Upper lobe of left lung (tissue), 6 donors: ENCODE results near the gene ATP6V1G3. TPM values are rescaled to one million over a fixed set of nuclear protein-coding genes. Genes with fewer than 3 reads are reported as not detected.

ENCODE experiments used
- ATAC-seq, 2 donors: fragments of 200-7000 bp; cut with Tn5 transposase; one replicate each; pipeline ENCODE4 v1.9.1; 2022; ENCODE audit warnings: mild to moderate bottlenecking in 2 of 2, moderate library complexity in 2 of 2; ENCODE audit not compliant: low FRiP score in 2 of 2
- DNase-seq, 2 donors: peaks; one replicate each; pipeline ENCODE4 v3.0.0-alpha.2; 2019 to 2020
- H3K27ac ChIP-seq, 4 donors: fragments of 200-600 bp; sonication (generic); one replicate each; pipeline ENCODE4 v1.5.1; 2016 to 2019
- H3K27me3 ChIP-seq, 4 donors: fragments of 200-600 bp; sonication (generic); one replicate each; pipeline ENCODE4 v1.5.1; 2017 to 2019
- H3K36me3 ChIP-seq, 4 donors: fragments of 200-600 bp; sonication (generic); one replicate each; pipeline ENCODE4 v1.5.1; 2016 to 2019
- H3K4me1 ChIP-seq, 4 donors: fragments of 200-600 bp; sonication (generic); one replicate each; pipeline ENCODE4 v1.5.1; 2018 to 2019
- H3K4me3 ChIP-seq, 4 donors: fragments of 200-600 bp; sonication (generic); one replicate each; pipeline ENCODE4 v1.5.1; 2017 to 2019; ENCODE audit warnings: mild to moderate bottlenecking in 2 of 4, moderate library complexity in 1 of 4
- H3K9me3 ChIP-seq, 4 donors: fragments of 200-600 bp; sonication (generic); one replicate each; pipeline ENCODE4 v1.5.1; 2018 to 2019
- CTCF ChIP-seq, 6 experiments: fragments of 450-650 bp in 4 of 6; fragments of 200-600 bp in 2 of 6; sonication (generic) in 2 of 6; IDR thresholded peaks; one replicate each; pipeline ENCODE4 v1.5.1; 2016 to 2019; ENCODE audit warnings: antibody characterized with exemption in 6 of 6
- EP300 ChIP-seq, 4 donors: sonication (generic); formaldehyde crosslinking; IDR thresholded peaks; one replicate each; pipeline ENCODE4 v1.5.1; 2017; ENCODE audit warnings: antibody characterized with exemption in 4 of 4, control low read depth in 2 of 4
- POLR2A ChIP-seq, 4 donors: fragments of 450-650 bp; IDR thresholded peaks; one replicate each; pipeline ENCODE4 v1.5.1; 2016 to 2017; ENCODE audit warnings: antibody characterized with exemption in 4 of 4, mild to moderate bottlenecking in 2 of 4
- POLR2AphosphoS5 ChIP-seq, 2 donors: sonication (generic); formaldehyde crosslinking; IDR thresholded peaks; one replicate each; pipeline ENCODE4 v1.5.1; 2017; ENCODE audit warnings: antibody characterized with exemption in 2 of 2
- WGBS, 2 donors: methylation state at CpG; one replicate each; pipeline ENCODE4 v1.1.5; 2017 to 2018; 5-methylcytosine and 5-hydroxymethylcytosine counted together
- total RNA-seq, 6 donors: library from RNA; depleted of rRNA in 4 of 6; stranded (reverse); fragments of >200 nt in 4 of 6; gene quantifications; one replicate each; pipeline versions ENCODE4 v1.1.0 to v1.2.1, GENCODE V29; 2016 to 2021
- donor health status: DM: no; HTN: no; CAD: no; lungs with moderate emphysema.
- donor health status: DM: no; HTN: yes; CAD: no; lungs with severe emphysema.

Gene ATP6V1G3
- total RNA-seq, 6 donors from 2014 or later, result not detected

- TF ChIP-seq EP300 (IDR thresholded peaks at IDR 0.05), result no peak
- TF ChIP-seq CTCF (IDR thresholded peaks at IDR 0.05), result no peak
- TF ChIP-seq POLR2A (IDR thresholded peaks at IDR 0.05), result no peak
- TF ChIP-seq POLR2AphosphoS5 (IDR thresholded peaks at IDR 0.05), result no peak
- Histone ChIP-seq H3K4me1 (no peaks in the 10 kb centered on the region), H3K9me3 (no peaks in the 10 kb centered on the region), H3K4me3 (no peak overlapping the region), H3K27ac (no peak overlapping the region), H3K36me3 (no peaks in the 10 kb centered on the region), H3K27me3 (no peaks in the 10 kb centered on the region)
- ATAC-seq (no peak), DNase-seq (no peak)
- 52 to 69% methylated on average over 1 of the region's 1 CpG for WGBS, 2 donors
These were observed 3.8 kb upstream of the ATP6V1G3 start for GRCh38 chr1:198544265-198544664.

GRCh38 chr1:198543670-198544260 lies 3.3 kb upstream of the ATP6V1G3 start:
- DNase-seq (no peak), ATAC-seq (peak in 1 of 2 donors; percentile 63)
- no peaks in the 10 kb centered on the region for H3K27me3 ChIP-seq
- WGBS, 2 donors, result 26 to 36% methylated on average over 2 of the region's 2 CpGs
- no peaks in the 10 kb centered on the region for H3K4me1 ChIP-seq
- H3K9me3 ChIP-seq, result no peaks in the 10 kb centered on the region
- TF ChIP-seq CTCF (IDR thresholded peaks at IDR 0.05) (no peak), POLR2AphosphoS5 (IDR thresholded peaks at IDR 0.05) (no peak), POLR2A (IDR thresholded peaks at IDR 0.05) (no peak), EP300 (IDR thresholded peaks at IDR 0.05) (no peak)
- no peak overlapping the region for H3K4me3 ChIP-seq
- no peak overlapping the region for H3K27ac ChIP-seq
- H3K36me3 ChIP-seq, result no peaks in the 10 kb centered on the region

- WGBS, 2 donors, result 61 to 83% methylated on average over 1 of the region's 1 CpG
- no peaks in the 10 kb centered on the region for H3K27me3 ChIP-seq
- no peak overlapping the region for H3K27ac ChIP-seq
- H3K4me1 ChIP-seq, result no peaks in the 10 kb centered on the region
- DNase-seq (no peak), ATAC-seq (no peak)
- H3K36me3 ChIP-seq, result no peaks in the 10 kb centered on the region
- H3K9me3 ChIP-seq, result no peaks in the 10 kb centered on the region
- no peak overlapping the region for H3K4me3 ChIP-seq
- TF ChIP-seq POLR2A (IDR thresholded peaks at IDR 0.05), result no peak
- TF ChIP-seq CTCF (IDR thresholded peaks at IDR 0.05), result no peak
- TF ChIP-seq POLR2AphosphoS5 (IDR thresholded peaks at IDR 0.05), result no peak
- no peak for TF ChIP-seq EP300 (IDR thresholded peaks at IDR 0.05)
These were observed 2.2 kb upstream of the ATP6V1G3 start for GRCh38 chr1:198542632-198543031.

GRCh38 chr1:198541737-198542136 lies 1.3 kb upstream of the ATP6V1G3 start:
- no peak for TF ChIP-seq POLR2AphosphoS5 (IDR thresholded peaks at IDR 0.05)
- no peak for TF ChIP-seq POLR2A (IDR thresholded peaks at IDR 0.05)
- no peak for TF ChIP-seq EP300 (IDR thresholded peaks at IDR 0.05)
- no peak for TF ChIP-seq CTCF (IDR thresholded peaks at IDR 0.05)
- no peak overlapping the region for H3K4me3 ChIP-seq
- ATAC-seq (no peak), DNase-seq (no peak)
- no peaks in the 10 kb centered on the region for H3K9me3 ChIP-seq
- H3K27me3 ChIP-seq, result no peaks in the 10 kb centered on the region
- WGBS, 2 donors, result 92 to 93% methylated on average over 3 of the region's 3 CpGs
- H3K4me1 ChIP-seq, result no peaks in the 10 kb centered on the region
- no peak overlapping the region for H3K27ac ChIP-seq
- no peaks in the 10 kb centered on the region for H3K36me3 ChIP-seq
